GM18520 (cell line): Measurements from ENCODE around the gene FKBP6.
"Not testable (repeated sequence)": the region's sequence is repeated elsewhere in the genome, so short reads cannot be mapped to it uniquely, and the experiment has no call there.

Experiments used
- ATAC-seq: cut with Tn5 transposase; IDR thresholded peaks from one replicate; pipeline ENCODE4 v1.9.1; 2021; ENCODE audit not compliant: unreplicated experiment

The FKBP6 gene, protein sequence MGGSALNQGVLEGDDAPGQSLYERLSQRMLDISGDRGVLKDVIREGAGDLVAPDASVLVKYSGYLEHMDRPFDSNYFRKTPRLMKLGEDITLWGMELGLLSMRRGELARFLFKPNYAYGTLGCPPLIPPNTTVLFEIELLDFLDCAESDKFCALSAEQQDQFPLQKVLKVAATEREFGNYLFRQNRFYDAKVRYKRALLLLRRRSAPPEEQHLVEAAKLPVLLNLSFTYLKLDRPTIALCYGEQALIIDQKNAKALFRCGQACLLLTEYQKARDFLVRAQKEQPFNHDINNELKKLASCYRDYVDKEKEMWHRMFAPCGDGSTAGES

DNA sequence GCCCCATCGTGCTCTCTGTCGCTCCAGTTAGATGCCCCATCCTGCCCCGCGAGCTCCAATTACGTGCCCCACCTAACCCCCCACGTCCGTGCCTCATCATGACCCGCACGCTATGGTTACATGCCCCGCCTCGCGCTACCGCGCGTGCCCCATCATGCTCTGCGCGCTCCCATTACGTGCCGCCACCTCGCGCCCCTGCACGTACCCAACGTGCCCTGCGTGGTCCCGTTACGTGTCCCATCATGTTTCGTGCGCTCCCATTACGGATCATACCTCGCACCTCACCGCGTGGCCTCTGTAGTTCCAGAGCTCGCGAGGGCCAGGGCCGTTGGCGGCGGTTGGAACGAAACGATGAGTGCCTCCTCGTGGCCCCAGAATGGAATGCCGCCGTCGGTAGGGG, at the start of gene FKBP6, which contains the start of gene TRIM50:
Gene FKBP6 (plus strand): TSS at position 240 of the 400 bp plus-strand sequence. CDS start 268 bp downstream, outside the sequence.
Gene TRIM50 (minus strand): TSS at position 161 of the 400 bp plus-strand sequence. CDS start 3,295 bp downstream, outside the sequence.
- not testable (repeated sequence) for ATAC-seq

DNA sequence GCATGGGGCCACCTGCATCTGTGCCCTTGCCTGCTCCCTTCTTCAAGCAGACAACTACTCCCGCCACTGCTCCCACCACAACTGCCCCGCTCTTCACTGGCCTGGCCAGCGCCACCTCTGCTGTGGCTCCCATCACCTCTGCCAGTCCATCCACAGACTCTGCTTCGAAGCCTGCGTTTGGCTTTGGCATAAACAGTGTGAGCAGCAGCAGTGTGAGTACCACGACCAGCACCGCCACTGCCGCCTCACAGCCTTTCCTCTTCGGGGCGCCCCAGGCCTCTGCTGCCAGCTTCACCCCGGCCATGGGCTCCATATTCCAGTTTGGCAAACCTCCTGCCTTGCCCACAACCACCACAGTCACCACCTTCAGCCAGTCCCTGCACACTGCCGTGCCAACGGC, 30.7 kb upstream of the FKBP6 start:
- not testable (repeated sequence) for ATAC-seq

GRCh38 chr7:73297706-73298105, 30.3 kb upstream of the FKBP6 start:
- not testable (repeated sequence) for ATAC-seq

DNA sequence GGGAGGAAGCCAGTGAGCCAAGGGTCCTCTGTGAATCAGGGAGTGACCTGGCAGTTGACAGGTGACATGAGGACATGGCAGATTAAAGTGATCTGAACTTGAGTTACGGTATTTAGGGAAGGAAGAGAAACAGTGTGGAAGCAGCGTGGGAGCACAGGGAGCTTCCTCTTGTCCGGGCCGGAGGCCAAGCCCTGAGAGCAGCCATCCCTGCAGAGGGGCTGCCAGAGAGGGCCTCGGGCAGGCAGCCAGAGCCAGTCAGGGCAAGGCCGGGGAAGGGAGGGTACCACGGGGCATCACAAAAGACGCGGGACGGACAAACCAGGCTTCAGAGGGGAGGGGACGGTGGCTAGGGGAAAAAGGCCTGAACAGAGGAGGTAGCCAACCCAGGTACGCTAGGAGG, 28.1 kb upstream of the FKBP6 start:
- not testable (repeated sequence) for ATAC-seq

DNA sequence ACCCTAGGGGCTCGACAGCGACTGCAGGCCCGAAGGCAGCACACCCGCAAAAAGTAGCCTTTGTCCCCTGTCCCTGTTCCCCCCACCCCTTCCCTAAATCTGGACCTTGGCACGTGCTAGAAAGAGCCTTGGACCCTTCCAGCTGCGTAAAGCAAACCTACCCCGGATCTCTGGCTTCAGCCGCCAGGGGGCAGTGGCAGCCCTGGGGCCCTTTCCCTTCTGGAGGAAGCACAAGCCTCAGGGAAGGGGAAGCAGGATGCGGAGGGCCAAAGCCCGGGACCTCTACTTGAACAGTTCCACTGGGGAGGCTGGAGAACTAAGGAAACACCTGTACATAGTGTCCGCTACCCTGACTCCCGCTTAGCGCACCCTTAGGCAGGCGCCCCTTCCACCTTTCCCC, 26.9 kb upstream of the FKBP6 start:
- ATAC-seq, result not testable (repeated sequence)

DNA sequence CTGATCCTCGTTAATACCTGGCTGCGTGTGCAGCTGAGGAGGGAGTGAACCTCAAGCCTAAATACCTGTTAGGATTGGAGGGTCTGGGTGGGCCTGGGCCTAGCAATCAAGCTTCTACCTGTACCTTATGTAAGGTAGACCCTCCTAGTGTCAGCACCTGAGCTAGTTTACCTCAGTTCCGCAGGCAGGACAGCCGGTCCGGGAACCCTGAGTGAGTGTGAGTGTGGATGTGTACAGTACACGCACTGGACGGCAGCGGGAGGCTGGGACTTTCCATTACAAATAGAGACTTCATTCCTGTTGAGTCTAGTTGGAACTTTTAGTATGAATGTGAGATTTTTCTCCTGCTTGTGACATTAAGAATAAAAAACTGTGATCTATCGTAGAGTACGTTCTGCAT, 25.1 kb upstream of the FKBP6 start:
- ATAC-seq, result not testable (repeated sequence)

DNA sequence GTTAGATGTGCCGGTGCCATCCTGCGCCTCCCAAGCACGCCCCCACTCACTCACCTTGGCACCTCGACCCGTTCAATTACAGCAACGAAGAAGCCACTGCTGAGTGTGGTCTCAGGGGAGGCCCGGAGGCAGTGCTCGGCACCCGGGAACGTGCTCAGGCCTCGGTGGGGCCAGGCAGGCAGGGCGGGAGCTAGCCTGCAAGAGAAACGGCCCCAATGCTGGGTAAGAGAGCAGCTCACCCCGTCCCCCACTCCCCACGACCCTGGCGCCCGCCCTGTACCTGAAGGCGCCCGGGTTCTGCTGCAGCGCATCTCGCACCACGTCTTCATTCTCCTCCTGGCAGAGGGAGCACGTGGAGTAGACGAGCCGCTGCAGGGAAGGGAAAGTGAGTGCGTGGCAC, 24.4 kb upstream of the FKBP6 start:
- ATAC-seq, result no peak

- ATAC-seq, result no peak
Measured at GRCh38 chr7:73304071-73304470, 23.9 kb upstream of the FKBP6 start.

GRCh38 chr7:73304612-73305387, 23.2 kb upstream of the FKBP6 start:
- ATAC-seq, result not testable (repeated sequence)

DNA sequence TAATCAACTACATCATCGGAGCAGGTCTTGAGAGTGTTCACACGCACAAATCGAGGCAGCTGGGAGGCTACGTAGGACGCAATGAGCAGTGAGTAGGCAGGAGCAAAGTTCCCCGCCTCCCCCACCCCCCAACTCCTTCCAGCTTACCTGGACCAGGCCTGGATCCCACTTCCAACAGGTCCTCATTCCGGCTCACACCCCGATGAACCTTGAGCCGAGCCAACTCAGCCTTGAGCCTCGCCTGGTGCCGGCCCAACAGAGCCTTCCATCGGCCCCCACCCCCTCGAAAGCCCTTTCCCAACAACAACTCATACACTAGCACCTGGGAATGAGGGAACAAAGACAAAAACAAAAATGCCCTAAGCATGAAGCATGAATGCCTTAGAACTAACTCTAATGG, 20.5 kb upstream of the FKBP6 start:
- no peak for ATAC-seq

DNA sequence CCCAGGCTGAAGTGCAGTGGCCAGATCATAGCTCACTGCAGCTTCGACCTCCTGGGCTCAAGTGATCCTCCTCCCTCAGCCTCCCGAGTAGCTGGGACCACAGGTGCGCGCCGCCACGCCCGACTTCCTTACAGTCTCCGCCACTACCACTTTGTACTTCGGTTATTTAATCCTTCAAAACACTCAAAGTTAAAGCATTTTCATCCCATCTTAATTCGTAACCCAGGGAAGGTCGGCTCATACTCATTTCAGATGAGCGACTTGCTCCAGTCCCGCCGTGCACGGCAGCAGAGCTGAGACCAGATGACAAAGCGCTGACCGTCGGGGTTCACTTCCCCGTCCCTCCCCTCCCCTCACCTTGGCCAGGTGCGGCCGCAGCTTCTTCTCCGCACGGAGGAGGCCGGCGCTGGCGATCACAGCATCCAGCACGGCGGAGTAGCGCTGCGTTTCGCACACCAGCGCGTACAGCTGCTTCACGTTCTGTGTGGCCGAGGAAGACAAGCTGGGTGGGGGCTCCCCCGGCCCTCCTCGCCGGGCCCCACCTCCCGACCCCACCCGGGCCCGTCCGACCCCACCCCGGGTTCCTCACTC, 19.8 kb upstream of the FKBP6 start:
- ATAC-seq, result peak; percentile 12

- peak; percentile 90 for ATAC-seq
Measured at GRCh38 chr7:73308665-73309214, 19.2 kb upstream of the FKBP6 start, which contains the start of gene NSUN5. Gene NSUN5, minus strand, starts transcription at chr7:73308826. Its CDS starts 36 bp downstream, at chr7:73308790.

- not testable (repeated sequence) for ATAC-seq
Measured at GRCh38 chr7:73311421-73311820, 16.5 kb upstream of the FKBP6 start.

- no peak for ATAC-seq
Measured at GRCh38 chr7:73312831-73313520, 15.0 kb upstream of the FKBP6 start.

- no peak for ATAC-seq
Measured at GRCh38 chr7:73313521-73313906, 14.4 kb upstream of the FKBP6 start.

GRCh38 chr7:73314271-73314670, 13.7 kb upstream of the FKBP6 start:
- no peak for ATAC-seq

DNA sequence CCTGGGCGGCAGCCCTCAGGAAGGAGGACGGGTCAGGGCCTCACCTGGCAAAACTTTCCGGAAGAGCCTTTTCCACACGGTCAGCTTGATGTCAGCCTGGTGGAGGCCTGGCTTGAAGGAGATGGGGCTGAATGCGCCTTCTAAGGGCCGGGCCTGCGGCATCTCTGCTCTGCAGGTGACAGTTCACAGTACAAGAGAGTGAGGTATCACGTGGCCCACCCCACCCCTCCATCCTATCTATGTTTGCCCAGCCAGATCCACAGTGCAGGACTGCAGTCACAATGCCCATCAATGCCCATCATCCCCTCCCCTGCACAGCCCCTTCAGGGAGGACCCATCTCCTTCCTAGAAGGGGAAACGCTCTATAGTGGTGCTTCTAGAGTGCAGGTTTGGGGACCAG, 11.4 kb upstream of the FKBP6 start:
- no peak for ATAC-seq

- ATAC-seq, result not testable (repeated sequence)
Measured at GRCh38 chr7:73318656-73319204, 9.2 kb upstream of the FKBP6 start.

GRCh38 chr7:73319541-73319940, 8.4 kb upstream of the FKBP6 start:
- not testable (repeated sequence) for ATAC-seq

DNA sequence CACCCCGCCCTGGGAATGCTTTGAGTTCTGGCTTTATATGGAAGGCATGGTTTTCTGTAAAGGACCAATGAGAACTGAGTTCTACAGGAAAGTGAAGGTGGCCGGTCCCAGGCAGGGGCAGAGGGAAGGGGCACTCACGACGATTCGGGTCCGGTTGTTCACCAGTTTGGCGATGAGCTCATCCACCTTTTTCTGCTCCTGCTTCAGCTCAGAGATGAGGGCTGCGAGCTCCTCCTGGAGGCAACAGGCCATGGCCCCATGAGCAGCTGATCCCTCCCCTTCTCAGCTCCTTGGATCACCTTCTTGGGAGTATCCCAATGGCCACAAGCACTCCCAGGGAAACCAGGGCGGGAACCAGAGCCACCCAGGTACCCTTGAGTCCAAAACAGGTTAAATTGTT, 8.0 kb upstream of the FKBP6 start:
- ATAC-seq, result not testable (repeated sequence)
